ENCODE measurements around the gene PPP1R11. TPM values are rescaled to one million over a fixed set of nuclear protein-coding genes. Genes with fewer than 3 reads are reported as not detected.
"Not testable (repeated sequence)": the region's sequence is repeated elsewhere in the genome, so short reads cannot be mapped to it uniquely, and the experiment has no call there.

The PPP1R11 gene
- total RNA-seq, 1 experiment from 2014 or later: 70.2 TPM

DNA sequence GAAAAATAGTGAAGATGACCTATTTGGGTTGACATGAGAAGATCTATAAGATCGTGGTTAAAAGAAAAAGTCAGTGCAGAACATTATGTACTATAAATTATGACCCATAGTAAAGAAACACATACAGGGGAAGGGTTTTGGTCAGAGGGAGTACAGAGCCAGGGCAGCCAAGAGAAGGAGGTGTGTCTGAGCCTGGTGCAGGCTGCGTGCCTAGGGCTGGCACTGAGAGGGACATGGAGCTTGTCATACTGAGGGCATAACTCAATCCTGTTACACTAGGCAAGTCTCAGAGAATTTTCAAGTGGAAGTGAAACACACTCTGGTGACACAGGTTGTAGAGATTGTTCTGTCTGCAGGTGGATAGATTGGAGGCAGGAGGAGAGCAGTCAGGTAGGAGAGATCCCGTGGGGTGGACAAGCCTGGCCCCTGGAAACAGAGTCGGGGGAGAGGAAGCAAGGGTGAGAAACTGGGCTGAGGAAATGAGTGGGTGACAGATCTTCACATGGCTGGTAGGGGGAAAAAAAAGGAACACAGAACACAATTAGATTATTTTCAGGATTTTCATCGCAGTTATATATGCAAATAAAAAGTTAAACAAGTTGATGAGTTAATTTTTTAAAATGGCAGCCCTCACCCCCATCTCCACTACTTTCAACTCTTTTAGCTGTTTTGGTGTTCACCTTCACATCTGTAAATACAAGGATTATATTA lies 27.1 kb downstream of the PPP1R11 start:
- DNase-seq (ENCODE audit: extremely low read depth, low read depth): no peak

DNA sequence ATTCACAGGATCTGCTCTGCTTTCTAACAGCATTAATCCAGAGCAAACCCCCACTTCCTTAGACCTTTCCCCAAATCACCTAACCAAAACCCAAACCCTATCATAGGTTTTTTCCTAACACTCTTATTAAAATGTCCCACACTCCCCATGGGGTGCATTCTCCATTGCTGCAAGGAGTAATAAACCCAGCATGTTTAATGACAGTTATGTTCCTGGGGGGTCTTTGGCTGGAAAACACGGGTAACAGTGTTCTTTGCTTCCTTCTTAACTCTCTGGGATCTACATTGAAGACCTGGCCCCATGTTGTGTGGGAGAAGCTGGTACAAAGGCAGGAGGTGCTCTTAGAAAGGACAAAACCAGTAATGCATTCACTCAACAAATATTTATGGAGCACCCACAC lies 29.8 kb downstream of the PPP1R11 start:
- no peak for DNase-seq (ENCODE audit: extremely low read depth, low read depth)

DNA sequence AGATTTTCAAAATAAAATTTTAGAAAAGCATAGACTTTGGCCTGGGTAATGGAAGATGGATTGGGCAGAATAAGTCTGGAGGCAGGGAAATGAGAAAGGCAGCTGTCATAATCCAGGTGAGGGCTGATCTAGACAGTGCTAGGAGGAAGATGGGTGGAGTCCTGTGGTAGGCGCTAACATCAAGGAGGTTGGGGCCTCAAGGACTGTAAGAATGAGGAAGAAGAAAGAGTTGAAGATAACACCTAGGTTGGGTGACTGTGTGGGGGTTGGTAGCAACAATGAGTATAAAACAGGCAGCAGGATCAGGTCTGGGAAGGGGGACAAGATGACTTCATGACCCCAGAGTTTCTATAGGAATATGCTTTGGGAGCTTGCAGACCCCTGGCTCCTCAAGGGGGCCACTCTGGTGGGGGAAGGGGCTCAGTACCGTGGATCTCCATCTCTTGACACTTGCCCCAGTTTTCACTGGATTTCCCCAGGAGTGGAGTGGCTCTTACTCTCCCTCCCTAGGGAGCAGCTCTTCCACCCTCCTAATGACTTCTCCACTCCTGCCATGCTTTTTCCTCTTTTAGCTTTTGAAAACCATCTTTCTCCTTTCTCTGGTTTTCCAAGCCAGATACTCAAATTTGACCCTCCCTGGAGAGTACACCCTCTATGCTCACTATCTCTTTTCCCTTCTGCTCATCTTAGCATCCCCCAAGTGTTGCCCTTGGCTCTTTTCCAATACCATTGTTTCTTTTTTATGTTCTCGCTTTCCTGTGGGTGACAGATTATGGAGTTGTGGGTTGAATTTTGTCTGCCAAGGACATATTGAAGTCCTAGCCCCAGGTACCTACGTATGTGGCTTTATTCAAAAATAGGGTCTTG lies 31.1 kb downstream of the PPP1R11 start:
- no peak for DNase-seq (ENCODE audit: extremely low read depth, low read depth)

- no peak for DNase-seq (ENCODE audit: extremely low read depth, low read depth)
Observed at GRCh38 chr6:30100154-30100553, 33.2 kb downstream of the PPP1R11 start.

DNA sequence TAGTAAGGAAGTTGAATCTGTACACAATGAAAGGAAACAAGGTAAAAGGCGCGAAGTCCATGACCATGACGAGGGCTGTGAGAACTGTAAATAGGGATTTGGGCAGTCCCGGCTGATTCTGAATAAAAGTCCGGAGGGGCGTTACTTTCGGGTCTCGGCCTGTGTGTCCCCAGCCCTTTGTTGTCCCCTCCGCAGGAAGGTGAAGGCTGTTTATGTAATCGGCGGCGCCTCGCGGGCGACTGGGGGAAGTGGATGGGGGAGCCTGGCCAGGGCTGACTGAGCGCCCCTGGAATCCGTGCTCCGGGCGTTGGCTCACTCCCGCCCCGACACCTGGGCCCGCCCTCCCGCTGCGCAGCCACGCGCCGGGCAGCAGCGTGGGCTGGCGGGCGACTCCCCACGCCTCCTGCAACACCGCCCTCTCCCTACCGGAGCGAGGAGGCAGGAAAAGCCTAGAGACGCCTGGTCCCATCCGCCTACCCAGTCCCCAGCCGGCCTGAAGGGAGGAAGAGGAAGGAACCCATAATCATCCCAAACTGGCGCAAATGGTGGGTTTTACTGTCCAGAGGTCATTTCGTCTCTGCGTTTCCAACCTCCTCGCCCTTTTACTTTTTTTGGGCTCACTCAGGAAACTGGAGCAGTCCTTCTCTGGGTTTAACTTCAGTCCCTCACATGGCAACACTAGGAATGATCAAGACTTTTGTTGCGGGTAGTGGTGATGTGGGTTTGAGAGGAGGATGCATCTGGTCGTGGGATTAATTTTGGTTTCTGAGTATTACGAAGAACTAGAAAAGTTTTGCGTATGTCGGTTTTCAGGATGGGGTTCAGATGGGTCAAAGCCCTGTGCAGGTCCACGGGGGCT lies 33.8 kb downstream of the PPP1R11 start:
- DNase-seq (ENCODE audit: extremely low read depth, low read depth): no peak

DNA sequence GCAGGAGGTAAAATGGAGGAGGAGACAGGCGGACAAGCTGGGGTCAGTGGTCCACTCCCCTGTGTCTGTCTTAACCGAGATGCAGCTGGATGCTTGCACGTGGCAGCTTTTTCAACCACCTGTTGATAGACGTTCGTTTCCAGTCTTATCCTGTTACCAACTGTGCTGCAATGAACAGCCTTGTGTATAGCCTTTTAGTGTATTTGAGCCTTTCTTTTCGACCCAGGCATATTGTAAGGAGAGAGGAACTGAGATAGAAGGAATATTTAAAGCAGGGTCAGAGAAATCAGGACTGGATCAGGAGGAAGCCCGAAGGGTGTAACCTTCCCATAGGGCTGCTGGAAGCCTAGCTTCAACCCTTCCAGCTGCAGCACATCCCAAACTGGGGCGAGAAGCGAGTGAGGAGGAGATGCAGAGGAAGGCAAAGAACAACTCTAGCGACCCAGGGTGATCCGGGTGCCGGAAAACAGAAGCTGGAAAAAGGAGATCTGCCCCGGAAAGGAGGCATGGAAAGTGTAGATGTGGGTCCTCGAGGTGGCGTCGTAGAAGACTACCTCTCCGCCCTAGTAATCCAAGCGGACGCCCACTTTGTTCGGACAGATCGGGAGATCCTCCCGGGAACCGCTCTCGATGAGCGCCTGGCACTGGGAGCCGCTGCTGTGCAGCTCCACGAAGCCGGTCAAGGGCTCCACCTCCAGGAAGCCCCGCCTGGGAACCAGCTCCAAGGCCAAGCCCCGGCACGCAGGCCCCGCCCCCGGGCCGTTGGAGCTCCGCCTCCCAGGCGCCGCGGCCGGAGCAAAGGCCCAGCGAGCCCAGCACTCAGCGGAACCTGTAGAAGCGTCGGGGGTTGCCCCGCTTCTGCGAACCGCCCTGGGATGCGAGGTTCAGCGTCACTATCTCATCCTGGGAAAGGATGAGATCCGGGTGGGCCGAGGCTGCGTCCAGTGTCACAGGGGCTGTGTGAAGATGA lies 34.7 kb downstream of the PPP1R11 start:
- DNase-seq (ENCODE audit: extremely low read depth, low read depth): peak; percentile 82

DNA sequence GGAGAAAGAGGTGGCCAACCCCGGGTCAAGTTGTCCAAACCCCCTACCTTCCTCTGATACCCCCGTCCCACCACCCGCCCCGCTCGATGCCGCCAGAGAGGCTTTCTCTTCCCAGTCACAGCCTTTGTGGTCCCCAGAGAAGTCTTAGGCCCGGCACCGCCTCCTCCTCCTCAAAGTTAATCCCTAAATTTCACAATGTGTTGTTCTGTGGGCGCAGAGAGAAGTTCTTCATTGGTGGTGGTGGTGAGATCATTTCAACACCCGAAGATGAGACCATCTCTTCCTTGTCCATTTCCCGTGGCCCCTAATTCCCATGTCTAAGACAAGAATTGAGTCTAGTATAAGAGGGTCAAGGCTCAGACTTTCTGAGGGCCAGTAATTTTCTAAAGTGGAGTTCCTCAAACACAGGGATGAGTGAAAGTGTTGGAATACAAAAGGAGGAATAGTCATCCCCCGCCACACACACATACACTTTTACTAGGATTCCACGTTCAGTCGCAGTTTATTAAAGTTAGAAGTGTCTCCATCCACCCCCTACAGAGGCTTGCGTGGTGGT lies 35.5 kb downstream of the PPP1R11 start:
- no peak for DNase-seq (ENCODE audit: extremely low read depth, low read depth)

- peak; percentile 79 for DNase-seq (ENCODE audit: extremely low read depth, low read depth)
Observed at GRCh38 chr6:30102970-30103871, 36.2 kb downstream of the PPP1R11 start.

DNA sequence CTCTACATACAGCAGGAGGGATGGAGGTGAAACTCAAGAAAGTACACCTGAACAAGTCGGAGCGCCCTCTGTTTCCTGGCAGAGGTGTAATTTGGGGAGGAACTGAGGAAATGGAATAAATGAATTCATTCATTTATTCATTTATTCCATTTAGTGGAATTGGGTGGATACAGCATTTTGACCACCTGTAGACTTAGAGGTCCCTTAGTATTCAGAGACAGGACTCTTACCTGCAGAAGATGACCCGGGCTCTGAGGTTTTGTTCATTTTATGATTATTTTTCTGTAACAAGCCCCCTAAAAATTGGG lies 36.8 kb downstream of the PPP1R11 start:
- DNase-seq (ENCODE audit: extremely low read depth, low read depth): no peak

DNA sequence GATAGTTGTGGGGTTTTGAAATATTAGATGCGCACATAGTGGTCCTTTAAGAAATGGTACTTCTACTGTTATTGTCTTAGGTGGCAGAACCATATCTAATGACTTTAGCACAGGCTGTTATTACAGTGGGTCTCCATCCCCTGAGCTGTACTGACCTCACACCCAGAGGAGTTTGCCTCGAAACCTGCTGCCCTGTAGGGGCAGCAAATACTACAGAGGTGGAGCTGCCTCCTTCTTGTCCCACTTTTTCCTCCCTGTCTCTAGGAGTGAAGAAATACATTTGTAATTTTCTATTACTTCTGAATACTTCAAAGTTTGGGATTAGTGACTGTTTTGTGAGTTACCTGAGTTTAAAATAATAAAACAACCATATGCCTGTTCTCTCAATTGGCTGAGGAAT lies 37.7 kb downstream of the PPP1R11 start:
- no peak for DNase-seq (ENCODE audit: extremely low read depth, low read depth)

- no peak for DNase-seq (ENCODE audit: extremely low read depth, low read depth)
Observed at GRCh38 chr6:30111266-30111856, 44.4 kb downstream of the PPP1R11 start.

GRCh38 chr6:30112402-30112994 lies 45.5 kb downstream of the PPP1R11 start:
- DNase-seq (ENCODE audit: extremely low read depth, low read depth): no peak

GRCh38 chr6:30113003-30113759 lies 46.2 kb downstream of the PPP1R11 start, which contains the start of gene TRIM31:
TRIM31 (minus strand) TSS chr6:30113090; CDS start chr6:30112805, 285 bp downstream.
- no peak for DNase-seq (ENCODE audit: extremely low read depth, low read depth)

GRCh38 chr6:30113841-30114240 lies 46.8 kb downstream of the PPP1R11 start:
- no peak for DNase-seq (ENCODE audit: extremely low read depth, low read depth)

GRCh38 chr6:30116724-30117123 lies 49.7 kb downstream of the PPP1R11 start:
- DNase-seq (ENCODE audit: extremely low read depth, low read depth): no peak

GRCh38 chr6:30118691-30119090 lies 51.7 kb downstream of the PPP1R11 start:
- DNase-seq (ENCODE audit: extremely low read depth, low read depth): not testable (repeated sequence)
